Type B pancreatic cell (in vitro differentiated cells): ENCODE measurements around the gene CREB5. TPM values are rescaled to one million over a fixed set of nuclear protein-coding genes. Genes with fewer than 3 reads are reported as not detected.

Source experiments
- DNase-seq: peaks from one replicate; pipeline ENCODE4 v3.0.0; 2021; ENCODE audit warnings: mixed read lengths; ENCODE audit not compliant: unreplicated experiment; ENCODE audit errors: extremely low spot score
- H3K27ac Mint-ChIP-seq: 2 replicates; pipeline ENCODE4 v1.8.0; 2021; ENCODE audit warnings: mild to moderate bottlenecking, mixed read lengths
- H3K27me3 Mint-ChIP-seq: 2 replicates; pipeline ENCODE4 v1.8.0; 2021; ENCODE audit warnings: mixed read lengths
- H3K36me3 Mint-ChIP-seq: 2 replicates; pipeline ENCODE4 v1.8.0; 2021; ENCODE audit warnings: mixed read lengths
- H3K4me1 Mint-ChIP-seq: one replicate; pipeline ENCODE4 v1.8.0; 2021; ENCODE audit warnings: mixed read lengths; ENCODE audit not compliant: unreplicated experiment
- H3K4me3 Mint-ChIP-seq: 2 replicates; pipeline ENCODE4 v1.8.0; 2021; ENCODE audit warnings: mild to moderate bottlenecking, mixed read lengths
- H3K9me3 Mint-ChIP-seq: 2 replicates; pipeline ENCODE4 v1.8.0; 2021; ENCODE audit warnings: mixed read lengths
- CTCF ChIP-seq: fragments of 200-600 bp; sonication (generic); conservative IDR thresholded peaks from 2 replicates; pipeline ENCODE4 v1.5.0; 2021; ENCODE audit warnings: antibody characterized with exemption, mild to moderate bottlenecking
- total RNA-seq: library from RNA; stranded (reverse); gene quantifications from 2 replicates; pipeline ENCODE4 v1.2.1, GENCODE V29; 2021; ENCODE audit warnings: low replicate concordance

CREB5 gene
- total RNA-seq, 1 donor from 2014 or later: 31.0 TPM

GRCh38 chr7:28626221-28626620 lies 213.9 kb downstream of the CREB5 start:
- Mint-ChIP-seq H3K9me3 (no peaks in the 10 kb centered on the region), H3K4me1 (peaks cover 15% of the 10 kb centered on the region), H3K4me3 (no peak overlapping the region), H3K27me3 (peaks cover 4% of the 10 kb centered on the region), H3K36me3 (no peaks in the 10 kb centered on the region), H3K27ac (no peak overlapping the region)
- TF ChIP-seq CTCF: no peak
- no peak for DNase-seq

GRCh38 chr7:28626624-28627262 lies 214.4 kb downstream of the CREB5 start:
- no peaks in the 10 kb centered on the region for H3K36me3 Mint-ChIP-seq
- no peak overlapping the region for H3K4me3 Mint-ChIP-seq
- peaks cover 17% of the 10 kb centered on the region for H3K4me1 Mint-ChIP-seq
- peaks cover 9% of the 10 kb centered on the region for H3K27me3 Mint-ChIP-seq
- no peaks in the 10 kb centered on the region for H3K9me3 Mint-ChIP-seq
- H3K27ac Mint-ChIP-seq: no peak overlapping the region
- no peak for DNase-seq
- peak; percentile 83 for TF ChIP-seq CTCF

GRCh38 chr7:28627263-28627653 lies 214.9 kb downstream of the CREB5 start:
- no peak overlapping the region for H3K27ac Mint-ChIP-seq
- H3K4me1 Mint-ChIP-seq: peaks cover 20% of the 10 kb centered on the region
- no peak for TF ChIP-seq CTCF
- no peaks in the 10 kb centered on the region for H3K9me3 Mint-ChIP-seq
- H3K4me3 Mint-ChIP-seq: no peak overlapping the region
- H3K27me3 Mint-ChIP-seq: peaks cover 12% of the 10 kb centered on the region
- DNase-seq: no peak
- no peaks in the 10 kb centered on the region for H3K36me3 Mint-ChIP-seq

- H3K27me3 Mint-ChIP-seq: peaks cover 19% of the 10 kb centered on the region
- H3K9me3 Mint-ChIP-seq: no peaks in the 10 kb centered on the region
- H3K4me1 Mint-ChIP-seq: peaks cover 22% of the 10 kb centered on the region
- DNase-seq: no peak
- H3K36me3 Mint-ChIP-seq: no peaks in the 10 kb centered on the region
- no peak overlapping the region for H3K4me3 Mint-ChIP-seq
- no peak for TF ChIP-seq CTCF
- no peak overlapping the region for H3K27ac Mint-ChIP-seq
Observed at GRCh38 chr7:28627896-28628295, 215.6 kb downstream of the CREB5 start.

DNA sequence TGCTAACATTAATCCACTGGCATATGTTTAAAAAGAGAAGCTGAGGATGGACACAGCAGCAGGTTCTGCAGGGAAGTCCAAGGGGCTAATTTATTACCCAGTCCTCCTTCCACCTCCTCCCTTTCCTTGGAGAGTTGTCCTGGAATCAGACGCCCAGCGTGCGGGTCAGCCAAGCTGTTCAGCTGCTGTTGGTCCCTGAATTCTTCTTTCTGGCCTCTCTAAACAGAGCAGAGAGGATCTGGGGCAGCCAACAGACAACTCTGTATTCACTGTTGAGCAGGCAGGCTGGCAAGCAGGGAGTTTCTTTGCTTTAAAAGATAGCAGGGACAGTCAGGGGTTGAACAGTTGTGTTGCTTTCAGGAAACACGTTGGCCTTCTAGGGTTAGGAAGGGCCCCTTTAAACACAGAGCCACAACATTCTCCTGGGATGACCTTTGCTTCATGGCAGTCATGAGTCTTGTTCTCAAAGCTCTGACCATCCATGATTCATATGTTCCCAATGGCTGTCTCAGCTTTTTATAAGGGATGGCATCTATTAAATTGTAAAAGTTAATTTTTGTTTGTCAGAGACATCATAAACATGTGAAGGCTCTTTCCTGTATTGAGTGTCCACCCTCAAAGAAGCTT lies 217.0 kb downstream of the CREB5 start:
- no peak overlapping the region for H3K27ac Mint-ChIP-seq
- peaks cover 22% of the 10 kb centered on the region for H3K4me1 Mint-ChIP-seq
- TF ChIP-seq CTCF: no peak
- no peaks in the 10 kb centered on the region for H3K36me3 Mint-ChIP-seq
- DNase-seq: no peak
- H3K4me3 Mint-ChIP-seq: no peak overlapping the region
- no peaks in the 10 kb centered on the region for H3K9me3 Mint-ChIP-seq
- peaks cover 26% of the 10 kb centered on the region for H3K27me3 Mint-ChIP-seq
